Fibroblast of lung (primary cell): ENCODE measurements around the gene RASL11B. TPM values are rescaled to one million over a fixed set of nuclear protein-coding genes. Genes with fewer than 3 reads are reported as not detected.

Experiments
- DNase-seq, 2 donors: peaks; one replicate each; pipeline versions ENCODE4 v3.0.0 to v3.0.0-alpha.2; 2010; ENCODE audit warnings: low read depth in 2 of 2
- H2AFZ ChIP-seq: 2 replicates; pipeline ENCODE4 v1.5.1; 2012; ENCODE audit warnings: low read length, control low read depth, inconsistent platforms
- H3K27ac ChIP-seq: 2 replicates; pipeline ENCODE4 v1.5.1; 2011; ENCODE audit warnings: low read length, control low read depth; ENCODE audit not compliant: insufficient read depth
- H3K27me3 ChIP-seq: 2 replicates; pipeline ENCODE4 v1.5.1; 2011; ENCODE audit warnings: mild to moderate bottlenecking, low read length; ENCODE audit not compliant: control insufficient read depth, insufficient read depth
- H3K36me3 ChIP-seq: 2 replicates; pipeline ENCODE4 v1.5.1; 2011; ENCODE audit warnings: low read length; ENCODE audit not compliant: control insufficient read depth, insufficient read depth
- H3K4me1 ChIP-seq: 2 replicates; pipeline ENCODE4 v1.5.1; 2011; ENCODE audit warnings: low read length; ENCODE audit not compliant: control insufficient read depth, insufficient read depth; ENCODE audit errors: extremely low read depth
- H3K4me2 ChIP-seq: 2 replicates; pipeline ENCODE4 v1.5.1; 2011; ENCODE audit warnings: low read length, control low read depth; ENCODE audit not compliant: insufficient read depth; ENCODE audit errors: extremely low read depth
- H3K4me3 ChIP-seq, 4 experiments: fragments of 200-600 bp in 1 of 4; sonication (generic) in 1 of 4; replicated peaks in 1 of 4; 2 replicates each; pipeline ENCODE4 v1.5.1; 2011 to 2016; ENCODE audit warnings: low read length in 4 of 4, low read depth in 3 of 4, mild to moderate bottlenecking in 3 of 4, control low read depth in 2 of 4, inconsistent platforms in 1 of 4, mixed read lengths in 1 of 4; ENCODE audit not compliant: insufficient read depth in 1 of 4; ENCODE audit errors: control extremely low read depth in 1 of 4
- H3K79me2 ChIP-seq: 2 replicates; pipeline ENCODE4 v1.5.1; 2012; ENCODE audit warnings: mild to moderate bottlenecking, low read length, inconsistent platforms; ENCODE audit not compliant: control insufficient read depth, insufficient read depth
- H3K9ac ChIP-seq: 2 replicates; pipeline ENCODE4 v1.5.1; 2011; ENCODE audit warnings: mild to moderate bottlenecking, low read length, control low read depth; ENCODE audit not compliant: insufficient read depth
- H3K9me3 ChIP-seq: 2 replicates; pipeline ENCODE4 v1.5.1; 2012; ENCODE audit warnings: low read depth, low read length; ENCODE audit not compliant: control insufficient read depth, insufficient read depth
- H4K20me1 ChIP-seq: 2 replicates; pipeline ENCODE4 v1.5.1; 2011; ENCODE audit warnings: low read length; ENCODE audit not compliant: control insufficient read depth, insufficient read depth; ENCODE audit errors: extremely low read depth
- EZH2 ChIP-seq: IDR thresholded peaks from 2 replicates; pipeline ENCODE4 v1.5.1; 2012; ENCODE audit warnings: low read length, control low read depth, mild to moderate bottlenecking; ENCODE audit errors: missing control alignments
- polyA plus RNA-seq, 2 donors: library from polyadenylated mRNA; depleted of rRNA in 1 of 2; stranded (reverse) in 1 of 2; unstranded in 1 of 2; fragments of >200 nt; gene quantifications; 2 replicates each; pipeline ENCODE4 v1.2.1, GENCODE V29; 2011 to 2012; ENCODE audit warnings: missing spikeins in 1 of 2
- total RNA-seq: library from RNA; depleted of rRNA; stranded (reverse); fragments of >200 nt; gene quantifications from 2 replicates; pipeline ENCODE4 v1.2.1, GENCODE V29; 2014
- TF ChIP-seq, protein P1 (sequence below), 2 donors: IDR thresholded peaks in 1 of 2; conservative IDR thresholded peaks in 1 of 2; 1 replicate in 1 of 2; 2 replicates in 1 of 2; pipeline ENCODE4 v1.5.1; 2011 to 2012; ENCODE audit warnings: low read length in 2 of 2, control low read depth in 1 of 2, inconsistent platforms in 1 of 2, low read depth in 1 of 2, mild to moderate bottlenecking in 1 of 2

The RASL11B gene
- total and polyA plus RNA-seq, 2 donors (not counting 1 experiment from before 2014, with no cell fraction given), result 2.1 to 15.2 TPM

DNA sequence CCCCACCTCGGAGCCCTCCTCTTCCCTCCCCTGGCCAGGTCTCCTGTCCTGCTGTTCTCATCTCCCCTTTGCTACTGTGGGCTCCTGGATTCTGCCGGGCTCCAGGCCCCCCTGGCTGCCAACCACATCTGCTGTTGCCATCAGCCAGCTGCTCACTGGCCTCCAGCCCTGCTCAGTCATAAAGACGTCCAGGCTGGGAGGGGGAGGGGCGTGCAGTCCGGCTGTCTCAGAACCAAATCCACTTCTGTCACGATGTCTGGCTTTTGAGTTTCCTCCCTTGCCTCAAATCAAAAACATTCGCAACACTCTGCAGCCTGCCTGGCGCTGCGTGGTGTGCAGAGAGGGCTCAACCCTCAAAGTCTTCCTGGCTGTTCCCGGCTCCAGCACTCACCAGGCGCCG, 7.1 kb downstream of the RASL11B start:
- Histone ChIP-seq H3K79me2 (no peaks in the 10 kb centered on the region), H3K9ac (no peak overlapping the region), H3K4me3 (no peak overlapping the region), H3K27ac (no peak overlapping the region), H3K36me3 (no peaks in the 10 kb centered on the region), H3K27me3 (no peaks in the 10 kb centered on the region), H2AFZ (no peak overlapping the region), H3K4me2 (no peak overlapping the region), H4K20me1 (no peaks in the 10 kb centered on the region), H3K4me1 (peaks cover 5% of the 10 kb centered on the region), H3K9me3 (no peaks in the 10 kb centered on the region)
- peak; percentile 19 to 73 for DNase-seq
- TF ChIP-seq EZH2, result no peak
- TF ChIP-seq, protein P1, sequence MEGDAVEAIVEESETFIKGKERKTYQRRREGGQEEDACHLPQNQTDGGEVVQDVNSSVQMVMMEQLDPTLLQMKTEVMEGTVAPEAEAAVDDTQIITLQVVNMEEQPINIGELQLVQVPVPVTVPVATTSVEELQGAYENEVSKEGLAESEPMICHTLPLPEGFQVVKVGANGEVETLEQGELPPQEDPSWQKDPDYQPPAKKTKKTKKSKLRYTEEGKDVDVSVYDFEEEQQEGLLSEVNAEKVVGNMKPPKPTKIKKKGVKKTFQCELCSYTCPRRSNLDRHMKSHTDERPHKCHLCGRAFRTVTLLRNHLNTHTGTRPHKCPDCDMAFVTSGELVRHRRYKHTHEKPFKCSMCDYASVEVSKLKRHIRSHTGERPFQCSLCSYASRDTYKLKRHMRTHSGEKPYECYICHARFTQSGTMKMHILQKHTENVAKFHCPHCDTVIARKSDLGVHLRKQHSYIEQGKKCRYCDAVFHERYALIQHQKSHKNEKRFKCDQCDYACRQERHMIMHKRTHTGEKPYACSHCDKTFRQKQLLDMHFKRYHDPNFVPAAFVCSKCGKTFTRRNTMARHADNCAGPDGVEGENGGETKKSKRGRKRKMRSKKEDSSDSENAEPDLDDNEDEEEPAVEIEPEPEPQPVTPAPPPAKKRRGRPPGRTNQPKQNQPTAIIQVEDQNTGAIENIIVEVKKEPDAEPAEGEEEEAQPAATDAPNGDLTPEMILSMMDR (conservative IDR thresholded peaks at IDR 0.05 in 1 of 2, IDR thresholded peaks at IDR 0.05 in 1 of 2; ENCODE audit: low read depth in 1 of 2, low read length in 2 of 2), result no peak

DNA sequence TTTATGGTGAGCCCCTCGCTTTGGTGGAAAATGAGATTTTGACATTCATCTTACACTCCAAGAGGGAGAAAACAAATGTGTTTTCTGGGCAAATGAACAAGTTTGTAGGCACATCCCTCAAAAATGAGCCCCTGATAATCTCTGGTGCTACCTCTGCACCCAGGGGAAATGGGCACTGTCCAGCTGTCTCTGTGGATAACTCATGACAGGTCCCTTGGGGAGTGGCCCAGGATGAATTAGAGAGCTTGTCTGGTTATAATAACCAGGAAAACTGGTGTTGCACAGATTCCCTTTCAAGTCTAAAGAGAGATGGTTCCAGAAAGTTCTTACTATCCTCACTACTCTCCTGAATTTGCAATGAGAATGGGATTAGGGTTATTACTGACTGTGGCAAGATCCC, 7.5 kb downstream of the RASL11B start:
- TF ChIP-seq, protein P1 (conservative IDR thresholded peaks at IDR 0.05 in 1 of 2, IDR thresholded peaks at IDR 0.05 in 1 of 2; ENCODE audit: low read depth in 1 of 2, low read length in 2 of 2), result no peak
- TF ChIP-seq EZH2, result no peak
- Histone ChIP-seq H2AFZ (no peak overlapping the region), H3K4me1 (peaks cover 5% of the 10 kb centered on the region), H3K4me2 (no peak overlapping the region), H3K27ac (no peak overlapping the region), H3K27me3 (no peaks in the 10 kb centered on the region), H4K20me1 (no peaks in the 10 kb centered on the region), H3K79me2 (no peaks in the 10 kb centered on the region), H3K9ac (no peak overlapping the region), H3K36me3 (no peaks in the 10 kb centered on the region), H3K4me3 (no peak overlapping the region), H3K9me3 (no peaks in the 10 kb centered on the region)
- DNase-seq, result no peak

DNA sequence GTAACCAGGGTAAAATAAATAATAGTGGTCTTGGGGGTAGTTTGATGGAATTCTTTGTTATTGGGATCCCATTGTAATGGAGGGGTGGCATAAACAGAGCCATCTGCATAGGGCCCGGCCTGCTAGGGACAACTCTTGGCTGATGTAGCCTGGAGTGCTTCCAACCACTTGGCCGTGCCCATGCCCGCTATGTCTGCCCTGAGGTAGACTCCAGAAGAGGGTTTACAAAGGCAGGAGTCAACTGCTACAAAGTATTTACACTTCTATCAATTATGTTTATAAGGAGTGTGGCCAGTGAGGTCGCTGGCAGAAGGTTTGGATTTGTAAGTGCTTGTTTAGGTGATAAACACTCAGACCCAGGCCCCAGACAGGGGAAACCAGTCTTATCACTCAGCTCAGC, 8.1 kb downstream of the RASL11B start:
- no peaks in the 10 kb centered on the region for H3K79me2 ChIP-seq
- no peaks in the 10 kb centered on the region for H3K36me3 ChIP-seq
- H3K9me3 ChIP-seq, result no peaks in the 10 kb centered on the region
- DNase-seq, result no peak
- no peak overlapping the region for H3K4me3 ChIP-seq
- no peak overlapping the region for H3K27ac ChIP-seq
- H3K27me3 ChIP-seq, result no peaks in the 10 kb centered on the region
- H4K20me1 ChIP-seq, result no peaks in the 10 kb centered on the region
- no peak overlapping the region for H3K9ac ChIP-seq
- peaks cover 5% of the 10 kb centered on the region for H3K4me1 ChIP-seq
- TF ChIP-seq EZH2, result no peak
- TF ChIP-seq, protein P1 (conservative IDR thresholded peaks at IDR 0.05 in 1 of 2, IDR thresholded peaks at IDR 0.05 in 1 of 2; ENCODE audit: low read depth in 1 of 2, low read length in 2 of 2), result no peak
- no peak overlapping the region for H2AFZ ChIP-seq
- H3K4me2 ChIP-seq, result no peak overlapping the region
